ENCODE measurements around the gene CD300A. TPM values are rescaled to one million over a fixed set of nuclear protein-coding genes. Genes with fewer than 3 reads are reported as not detected.

The CD300A gene
- total RNA-seq = not detected in 2 replicates

DNA sequence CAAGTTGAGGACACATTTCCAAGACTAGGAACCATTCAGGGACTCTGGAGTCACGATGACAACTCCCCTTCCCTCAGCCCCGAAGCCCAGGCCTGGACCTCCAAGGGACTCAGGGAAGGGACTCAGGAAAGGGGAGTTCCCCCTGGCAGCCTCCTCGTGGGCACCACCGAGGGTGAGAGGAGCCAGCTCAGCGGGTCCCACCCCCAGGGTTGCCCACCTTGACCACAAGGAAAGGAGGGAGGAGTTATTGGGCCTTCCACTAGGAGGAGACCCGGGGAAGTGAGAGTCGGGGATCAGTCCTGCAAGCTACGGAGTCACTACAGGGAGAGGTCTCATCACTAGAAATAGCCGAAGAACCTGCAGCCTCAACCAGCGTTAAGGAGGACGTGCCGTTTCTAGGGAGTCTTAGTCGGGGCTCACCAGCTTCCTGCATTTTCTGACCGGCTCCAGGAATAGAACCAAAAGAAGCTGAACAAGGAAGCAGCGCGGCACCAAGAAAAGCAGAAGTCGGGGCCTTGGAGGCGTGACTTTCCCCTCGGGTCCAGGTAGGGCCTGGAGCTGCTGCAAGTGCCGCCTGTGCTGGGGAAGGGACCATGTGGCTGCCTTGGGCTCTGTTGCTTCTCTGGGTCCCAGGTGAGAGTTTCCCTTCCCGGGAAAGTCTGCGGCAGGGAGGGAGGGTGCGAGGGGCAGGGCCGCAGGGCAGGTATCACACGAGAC is at the start of gene CD300A:
CD300A (plus strand) TSS at position 524 of the 717 bp plus-strand sequence; CDS start at position 594, 70 bp downstream.

DNA sequence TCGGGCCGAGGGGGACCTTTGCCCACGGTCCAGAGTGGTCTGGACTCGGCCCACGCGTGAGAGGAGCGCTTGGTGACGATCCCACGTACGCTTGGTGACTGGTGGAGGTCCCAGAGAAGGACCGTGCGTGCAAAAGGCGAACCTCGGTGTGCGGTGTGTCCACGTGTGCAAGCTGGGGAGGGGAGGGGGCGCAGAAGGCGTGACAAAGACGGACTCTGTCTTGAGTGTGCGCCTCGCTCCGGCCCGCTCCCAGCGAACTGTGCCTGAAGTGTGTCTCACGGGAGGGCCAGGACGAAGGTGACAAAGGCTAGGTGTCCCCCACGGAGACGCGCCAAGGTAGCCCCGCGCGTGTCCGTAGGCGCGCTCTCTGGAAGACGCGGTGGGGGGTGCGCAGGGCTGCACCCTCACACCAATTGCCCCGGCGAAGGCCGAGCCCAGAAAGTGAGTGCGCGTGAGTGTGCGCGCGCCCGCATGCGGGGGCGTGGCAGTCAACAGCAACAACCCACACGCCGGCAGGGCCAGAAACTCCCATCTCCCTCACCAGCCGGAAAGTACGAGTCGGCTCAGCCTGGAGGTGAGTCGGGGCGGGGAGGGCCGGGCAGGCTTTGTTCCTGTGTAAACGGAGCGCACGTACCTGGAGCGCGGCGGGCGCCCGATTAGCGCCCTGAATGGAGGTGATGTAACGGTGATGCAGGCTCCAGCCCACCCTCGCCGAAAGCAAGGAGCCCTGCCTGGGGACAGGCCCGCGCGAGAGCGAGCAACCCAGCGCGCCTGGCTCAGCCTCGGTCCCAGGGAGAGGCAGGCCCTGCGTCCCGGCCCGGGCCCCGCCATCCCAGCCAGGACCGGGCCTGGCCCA is 34.6 kb upstream of the CD300A start, which contains the start of gene GPRC5C:
GPRC5C (plus strand) TSS at position 521 of the 856 bp plus-strand sequence. CDS start 7,689 bp downstream, outside the sequence.

GRCh38 chr17:74531231-74531761 is 64.9 kb downstream of the CD300A start, which contains the start of gene CD300LB:
Gene CD300LB (minus strand): TSS chr17:74531475. CDS start chr17:74531350, 125 bp downstream.

Other genes starting within 250 kb of the CD300A start
- not detected in 2 replicates for gene DNAI2, start 192.4 kb upstream of the CD300A start, total RNA-seq
- gene KIF19, start 140.4 kb upstream of the CD300A start, total RNA-seq = not detected in 2 replicates
- not detected in 2 replicates for gene BTBD17, start 104.8 kb upstream of the CD300A start, total RNA-seq
- not detected in 2 replicates for gene GPR142, start 99.1 kb upstream of the CD300A start, total RNA-seq
- 1.9 and 9.1 TPM in 2 replicates for gene GPRC5C, start 34.5 kb upstream of the CD300A start, total RNA-seq
- gene CD300LB, start 64.8 kb downstream of the CD300A start, total RNA-seq = not detected in 2 replicates
- not detected in 2 replicates for gene CD300C, start 79.5 kb downstream of the CD300A start, total RNA-seq
- not detected in 2 replicates for gene CD300H, start 100.9 kb downstream of the CD300A start, total RNA-seq
- not detected in 2 replicates for gene CD300LD, start 125.6 kb downstream of the CD300A start, total RNA-seq
- gene CD300E, start 157.1 kb downstream of the CD300A start, total RNA-seq = not detected in 2 replicates
- not detected in 2 replicates for gene CD300LF, start 246.3 kb downstream of the CD300A start, total RNA-seq

Data from hair follicular keratinocyte (primary cell).